Mucosa of stomach (tissue), 1 donor: ENCODE data around the gene TFDP1.

Experiments
- H3K27me3 ChIP-seq: one replicate; pipeline ENCODE4 v1.7.0; 2013; ENCODE audit warnings: mild to moderate bottlenecking, low read length; ENCODE audit not compliant: control insufficient read depth, insufficient read depth
- H3K36me3 ChIP-seq: one replicate; pipeline ENCODE4 v1.7.0; 2013; ENCODE audit warnings: low read length; ENCODE audit not compliant: control insufficient read depth, insufficient read depth
- H3K4me1 ChIP-seq: one replicate; pipeline ENCODE4 v1.7.0; 2013; ENCODE audit warnings: mild to moderate bottlenecking, low read length; ENCODE audit not compliant: control insufficient read depth, insufficient read depth
- H3K4me3 ChIP-seq: one replicate; pipeline ENCODE4 v1.7.0; 2013; ENCODE audit warnings: low read length
- H3K9ac ChIP-seq: one replicate; pipeline ENCODE4 v1.7.0; 2013; ENCODE audit warnings: mild to moderate bottlenecking, low read length, moderate library complexity
- H3K9me3 ChIP-seq: one replicate; pipeline ENCODE4 v1.7.0; 2013; ENCODE audit warnings: mild to moderate bottlenecking, low read length, moderate library complexity; ENCODE audit not compliant: control insufficient read depth
- donor health status: Pancreatic carcinoma.

Gene TFDP1

DNA sequence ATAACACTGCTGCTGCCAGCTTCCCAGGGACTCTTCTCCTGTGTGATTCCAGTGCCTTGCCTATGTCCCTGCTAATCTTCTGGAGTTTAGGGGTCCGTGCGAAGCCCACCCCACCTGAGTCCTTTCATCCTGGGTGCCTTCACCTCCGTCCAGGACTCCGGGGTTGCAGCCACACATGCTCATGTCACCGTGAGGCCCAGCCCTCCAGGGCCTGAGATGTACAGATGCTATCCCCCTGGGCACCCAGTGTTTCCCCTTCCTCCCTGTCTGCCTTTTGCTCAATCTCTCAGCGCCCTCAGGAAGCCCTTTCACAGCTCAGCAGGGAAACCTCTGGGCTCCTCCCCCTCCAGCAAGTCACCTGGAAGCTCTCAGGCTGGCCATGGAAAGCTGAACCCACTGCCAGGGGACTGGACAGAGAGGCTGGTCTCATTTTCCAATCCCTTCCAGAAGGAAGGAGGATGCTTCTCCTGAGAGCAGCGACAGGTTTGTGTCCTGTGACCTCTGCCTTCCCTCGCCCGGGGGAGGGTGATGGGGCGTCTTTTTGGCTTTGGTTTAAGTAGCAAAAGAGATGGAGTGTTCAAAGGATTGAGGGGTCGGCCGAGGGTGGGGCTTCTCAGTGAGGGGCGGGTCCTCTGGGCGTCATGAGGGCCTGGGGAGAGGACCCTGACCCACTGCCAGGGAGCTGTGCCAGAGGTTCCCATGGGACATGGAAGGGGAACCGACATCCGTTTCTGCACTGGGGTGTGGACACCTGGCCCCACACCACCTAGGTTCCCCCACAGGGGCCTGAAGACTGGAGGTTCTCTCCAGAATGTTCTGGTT is 30.8 kb upstream of the TFDP1 start:
- Histone ChIP-seq H3K36me3 (no peaks in the 10 kb centered on the region), H3K4me1 (no peaks in the 10 kb centered on the region), H3K9me3 (no peaks in the 10 kb centered on the region), H3K9ac (no peak overlapping the region), H3K27me3 (no peaks in the 10 kb centered on the region), H3K4me3 (no peak overlapping the region)

DNA sequence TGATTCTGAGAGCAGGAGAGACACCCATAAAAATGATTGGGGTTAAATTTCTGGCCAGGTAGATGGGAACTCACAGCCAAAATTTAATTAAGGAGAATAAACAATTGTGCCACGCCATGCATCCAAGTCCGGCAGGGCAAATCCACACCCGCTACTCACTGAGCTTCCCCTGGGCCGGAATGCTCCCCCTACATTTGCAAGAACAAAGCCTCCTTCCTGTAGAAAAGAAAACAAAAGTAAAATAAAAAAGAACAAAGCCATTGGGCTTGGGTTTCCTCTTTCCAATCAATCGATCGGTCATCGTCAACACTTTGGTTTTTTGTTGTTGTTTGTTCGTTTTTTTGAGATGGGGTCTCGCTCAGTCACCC is 30.2 kb upstream of the TFDP1 start:
- H3K9me3 ChIP-seq = no peaks in the 10 kb centered on the region
- H3K27me3 ChIP-seq = no peaks in the 10 kb centered on the region
- H3K36me3 ChIP-seq = no peaks in the 10 kb centered on the region
- no peak overlapping the region for H3K4me3 ChIP-seq
- H3K9ac ChIP-seq = no peak overlapping the region
- H3K4me1 ChIP-seq = no peaks in the 10 kb centered on the region

DNA sequence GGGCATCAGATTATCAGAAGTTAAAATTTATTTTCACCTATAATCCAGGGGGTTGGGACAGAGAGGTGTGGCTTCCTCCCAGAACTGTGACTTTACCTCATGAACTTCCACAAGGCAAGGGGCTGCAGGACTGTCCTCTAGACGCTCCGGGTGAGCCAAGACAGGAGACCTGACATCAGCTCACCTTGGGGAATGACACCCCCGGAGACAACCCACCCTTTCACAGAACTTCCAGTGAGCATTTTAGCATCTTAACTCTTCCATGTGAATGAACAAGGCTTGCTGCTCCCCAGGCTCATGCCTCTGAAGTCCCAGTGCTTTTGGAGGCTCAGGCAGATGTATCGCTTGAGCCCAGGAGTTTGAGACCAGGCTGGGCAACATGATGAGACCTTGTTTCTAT is 29.4 kb upstream of the TFDP1 start:
- Histone ChIP-seq H3K36me3 (no peaks in the 10 kb centered on the region), H3K9ac (no peak overlapping the region), H3K4me1 (no peaks in the 10 kb centered on the region), H3K27me3 (no peaks in the 10 kb centered on the region), H3K9me3 (no peaks in the 10 kb centered on the region), H3K4me3 (no peak overlapping the region)

DNA sequence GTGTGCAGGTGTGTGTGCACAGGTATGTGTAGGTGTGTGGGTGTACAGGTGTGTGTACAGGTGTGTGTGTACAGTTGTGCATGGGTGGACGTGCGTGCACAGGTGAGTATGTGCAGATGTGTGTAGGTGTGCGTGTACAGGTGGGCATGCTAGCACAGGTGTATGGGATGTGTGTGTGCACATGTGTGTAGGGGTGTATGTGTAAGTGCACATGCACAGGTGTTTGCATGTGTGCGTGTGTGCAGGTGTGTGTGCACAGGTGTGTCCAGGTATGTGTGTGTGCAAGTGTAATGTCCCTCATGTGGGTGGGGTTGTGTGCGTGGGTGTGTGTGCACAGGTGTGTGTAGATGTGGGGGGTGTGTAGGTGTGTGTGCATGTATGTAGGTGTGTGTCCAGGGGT is 27.5 kb upstream of the TFDP1 start:
- Histone ChIP-seq H3K9me3 (no peaks in the 10 kb centered on the region), H3K4me3 (no peak overlapping the region), H3K36me3 (no peaks in the 10 kb centered on the region), H3K4me1 (no peaks in the 10 kb centered on the region), H3K27me3 (no peaks in the 10 kb centered on the region), H3K9ac (no peak overlapping the region)

DNA sequence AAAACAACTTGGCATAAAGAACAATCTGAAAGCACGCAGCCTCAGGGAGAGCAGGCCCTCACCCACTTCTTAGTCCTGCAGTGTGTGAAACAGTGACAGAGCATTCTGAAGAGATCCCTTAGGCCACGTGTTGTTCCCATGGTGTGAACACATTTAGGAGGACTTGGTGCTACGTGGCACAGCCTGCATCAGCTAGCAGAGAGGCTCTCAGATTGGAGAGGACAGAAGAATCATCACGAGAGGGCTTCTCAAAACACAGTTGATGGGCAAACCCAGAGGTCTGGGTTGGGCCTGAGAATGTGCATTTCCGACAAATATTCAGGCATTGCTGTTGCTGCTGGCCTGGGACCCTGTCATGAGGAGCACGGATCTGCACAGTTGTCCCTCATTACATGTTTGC is 26.1 kb upstream of the TFDP1 start:
- Histone ChIP-seq H3K4me1 (no peaks in the 10 kb centered on the region), H3K36me3 (no peaks in the 10 kb centered on the region), H3K9me3 (no peaks in the 10 kb centered on the region), H3K9ac (no peak overlapping the region), H3K27me3 (no peaks in the 10 kb centered on the region), H3K4me3 (no peak overlapping the region)

DNA sequence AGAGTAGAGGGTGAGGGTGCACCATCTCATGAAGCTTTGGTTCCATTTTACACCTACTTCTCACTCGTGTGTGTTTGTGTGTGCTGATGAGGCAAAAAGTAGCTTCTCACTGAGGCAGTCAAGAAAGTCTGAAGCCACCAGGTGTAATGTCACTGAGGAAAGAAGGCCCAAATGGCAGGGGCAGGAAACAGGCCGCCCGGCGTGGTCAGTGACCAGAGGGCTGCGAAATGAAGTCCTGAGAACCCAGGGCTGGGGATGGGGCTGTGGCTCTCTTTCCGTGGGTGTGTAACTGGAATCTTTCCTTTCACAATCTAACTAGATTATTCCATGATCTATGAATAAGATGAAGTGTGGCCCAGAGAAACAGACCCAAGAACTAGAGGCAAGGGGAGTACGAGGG is 25.5 kb upstream of the TFDP1 start:
- no peaks in the 10 kb centered on the region for H3K9me3 ChIP-seq
- no peaks in the 10 kb centered on the region for H3K36me3 ChIP-seq
- no peak overlapping the region for H3K9ac ChIP-seq
- no peak overlapping the region for H3K4me3 ChIP-seq
- no peaks in the 10 kb centered on the region for H3K4me1 ChIP-seq
- H3K27me3 ChIP-seq = no peaks in the 10 kb centered on the region

DNA sequence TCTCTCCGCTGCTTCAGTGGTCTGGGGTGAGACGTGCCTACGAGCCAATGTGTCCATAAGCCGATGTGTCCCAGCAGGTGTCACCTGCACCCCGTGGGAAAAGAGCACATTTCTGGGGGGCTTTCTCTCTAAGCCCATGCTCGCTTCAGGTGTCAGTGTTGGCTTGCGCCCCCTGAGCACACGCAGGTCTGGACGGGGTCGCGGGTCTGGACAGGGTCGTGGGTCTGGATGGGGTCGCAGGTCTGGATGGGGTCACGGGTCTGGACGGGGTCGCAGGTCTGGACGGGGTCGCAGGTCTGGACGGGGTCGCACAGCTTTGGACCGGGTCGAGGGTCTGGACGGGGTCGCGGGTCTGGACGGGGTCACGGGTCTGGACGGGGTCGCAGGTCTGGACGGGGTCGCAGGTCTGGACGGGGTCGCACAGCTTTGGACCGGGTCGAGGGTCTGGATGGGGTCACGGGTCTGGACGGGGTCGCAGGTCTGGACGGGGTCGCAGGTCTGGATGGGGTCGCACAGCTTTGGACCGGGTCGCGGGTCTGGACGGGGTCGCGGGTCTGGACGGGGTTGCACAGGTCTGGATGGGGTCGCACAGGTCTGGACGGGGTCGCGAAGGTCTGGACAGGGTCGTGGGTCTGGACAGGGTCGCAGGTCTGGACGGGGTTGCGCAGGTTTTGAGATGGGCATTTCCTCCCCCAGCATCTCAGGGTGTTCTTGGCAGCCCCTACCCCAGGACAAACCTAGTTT is 24.5 kb upstream of the TFDP1 start:
- Histone ChIP-seq H3K36me3 (no peaks in the 10 kb centered on the region), H3K4me1 (no peaks in the 10 kb centered on the region), H3K27me3 (no peaks in the 10 kb centered on the region), H3K9me3 (no peaks in the 10 kb centered on the region), H3K4me3 (no peak overlapping the region), H3K9ac (no peak overlapping the region)

DNA sequence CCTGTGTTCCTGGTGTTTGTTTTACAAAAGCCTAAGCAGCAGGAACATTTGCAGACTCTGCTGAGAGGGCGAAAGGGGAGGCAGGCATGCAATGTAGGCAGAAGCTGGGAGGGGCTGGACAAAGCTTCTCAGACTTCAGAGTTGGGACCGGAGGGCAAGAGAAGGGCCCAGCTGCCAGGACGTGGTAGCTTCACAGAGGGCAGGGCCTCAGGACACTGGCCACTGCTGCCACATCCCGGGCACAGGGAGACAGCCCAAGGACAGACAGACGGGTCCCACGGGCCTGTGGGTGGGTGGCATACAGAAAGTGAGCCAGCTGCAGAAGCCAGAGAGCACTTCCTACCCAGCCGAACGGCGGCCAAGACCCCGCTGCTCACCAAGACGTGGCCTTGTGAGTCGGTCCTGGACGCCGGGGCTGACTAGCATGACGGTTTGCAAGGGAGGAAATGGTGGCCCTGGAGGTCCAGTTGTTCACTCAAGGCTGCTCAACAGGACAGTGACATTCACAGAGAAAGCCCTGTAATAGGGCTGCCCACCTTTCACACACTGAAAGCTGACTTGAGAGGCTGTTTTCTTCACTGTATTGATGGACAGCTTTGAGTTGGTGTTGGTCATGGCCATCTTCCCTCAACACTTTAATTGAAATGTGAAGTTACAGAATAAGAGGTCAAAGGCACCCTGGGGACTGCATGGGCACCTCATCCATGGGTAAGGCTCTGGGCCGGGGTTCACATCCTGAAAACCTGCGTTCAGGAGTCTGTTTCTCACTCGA is 23.7 kb upstream of the TFDP1 start:
- Histone ChIP-seq H3K4me3 (no peak overlapping the region), H3K36me3 (no peaks in the 10 kb centered on the region), H3K9ac (no peak overlapping the region), H3K9me3 (no peaks in the 10 kb centered on the region), H3K4me1 (no peaks in the 10 kb centered on the region), H3K27me3 (no peaks in the 10 kb centered on the region)

DNA sequence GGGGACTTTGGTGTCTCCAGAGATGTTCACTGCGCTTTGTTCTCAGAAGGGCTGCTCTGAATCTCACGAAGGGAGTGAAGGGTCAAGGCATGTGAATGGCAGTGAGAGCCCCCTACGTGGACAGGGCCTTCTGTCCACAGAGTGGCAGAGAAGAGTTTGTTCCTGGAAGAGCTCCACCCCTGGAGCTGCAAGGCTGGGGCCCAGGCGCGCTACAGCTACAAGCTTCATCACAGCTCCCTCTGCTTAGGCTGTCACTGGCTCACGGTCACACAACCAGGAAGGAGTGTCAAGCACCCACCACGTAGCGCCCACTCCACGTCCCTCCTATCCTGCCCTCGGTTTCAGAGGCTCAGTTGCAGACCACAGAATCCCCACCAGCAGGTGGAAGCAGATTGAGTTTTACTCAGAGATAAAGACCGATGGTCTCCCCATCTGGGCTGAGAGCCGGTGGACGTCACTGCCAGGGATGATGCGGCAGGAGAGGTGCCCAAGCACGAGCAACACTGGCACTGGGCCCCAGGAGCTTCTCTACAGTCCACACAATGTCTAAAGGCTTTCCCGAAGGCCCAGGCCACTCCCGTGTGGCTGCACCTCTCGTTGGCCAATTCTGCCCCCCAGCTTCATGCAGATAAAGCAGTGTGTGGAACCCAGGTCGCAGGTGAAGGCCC is 23.0 kb upstream of the TFDP1 start:
- no peak overlapping the region for H3K9ac ChIP-seq
- H3K4me3 ChIP-seq = no peak overlapping the region
- no peaks in the 10 kb centered on the region for H3K9me3 ChIP-seq
- H3K4me1 ChIP-seq = no peaks in the 10 kb centered on the region
- no peaks in the 10 kb centered on the region for H3K36me3 ChIP-seq
- H3K27me3 ChIP-seq = peaks cover 1% of the 10 kb centered on the region

DNA sequence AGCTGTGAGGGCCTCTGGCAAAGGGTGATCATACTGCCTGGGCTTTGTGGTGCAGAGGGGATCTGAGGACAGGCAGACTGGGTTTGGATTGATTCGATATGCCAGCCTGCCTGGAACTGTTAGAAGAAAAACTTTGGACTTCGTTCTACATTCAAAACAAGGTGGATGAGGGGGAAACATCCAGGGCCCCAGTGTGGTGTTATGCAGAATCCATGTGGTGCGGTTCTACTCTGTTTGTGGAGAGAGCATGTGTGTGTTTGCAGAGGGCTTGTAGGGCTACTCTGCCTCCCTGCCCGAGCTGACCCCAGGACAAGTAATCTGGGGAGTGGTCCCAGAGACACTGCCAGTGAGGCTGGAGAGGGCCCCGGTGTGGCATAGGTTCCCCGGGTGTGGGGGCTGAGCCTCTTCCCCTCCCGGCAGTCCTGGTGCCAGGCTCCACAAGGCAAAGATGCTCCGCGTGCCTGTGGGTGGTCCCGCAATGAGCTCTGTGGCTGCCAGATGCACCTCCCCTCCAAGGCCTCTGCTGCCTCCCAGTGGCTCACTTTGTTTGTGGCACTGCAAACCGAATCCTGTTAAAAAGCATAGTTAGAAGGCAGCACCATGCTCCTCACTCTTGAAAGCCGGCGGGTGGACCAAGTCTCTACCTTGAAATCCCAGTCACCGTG is 22.3 kb upstream of the TFDP1 start:
- H3K4me1 ChIP-seq = no peaks in the 10 kb centered on the region
- no peak overlapping the region for H3K4me3 ChIP-seq
- H3K36me3 ChIP-seq = no peaks in the 10 kb centered on the region
- no peak overlapping the region for H3K9ac ChIP-seq
- H3K9me3 ChIP-seq = no peaks in the 10 kb centered on the region
- peaks cover 4% of the 10 kb centered on the region for H3K27me3 ChIP-seq

DNA sequence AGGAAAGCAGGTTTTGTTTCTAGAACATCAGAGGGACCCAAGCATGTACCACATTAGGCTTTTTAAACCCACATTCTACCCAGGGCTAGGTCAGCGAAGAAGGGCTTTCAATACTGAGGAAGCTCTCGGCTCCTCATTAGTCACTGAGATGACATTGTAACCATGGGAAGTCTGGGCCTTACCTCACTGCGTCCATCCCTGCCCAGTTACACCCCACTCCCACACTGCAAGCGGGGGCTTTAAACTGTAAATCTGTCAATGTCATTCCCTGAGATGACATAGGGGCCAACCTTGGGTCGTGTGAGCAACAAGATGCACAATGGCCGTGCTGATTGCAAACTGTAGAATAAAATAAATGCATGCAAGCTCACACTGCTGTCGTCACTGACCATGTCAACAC is 21.7 kb upstream of the TFDP1 start:
- Histone ChIP-seq H3K27me3 (peaks cover 4% of the 10 kb centered on the region), H3K9ac (no peak overlapping the region), H3K4me1 (no peaks in the 10 kb centered on the region), H3K36me3 (no peaks in the 10 kb centered on the region), H3K4me3 (no peak overlapping the region), H3K9me3 (no peaks in the 10 kb centered on the region)
